ENCODE results near the gene MYL9. TPM values are rescaled to one million over a fixed set of nuclear protein-coding genes. Genes with fewer than 3 reads are reported as not detected.

The MYL9 gene
- under 0.01 and 1.9 TPM in 2 replicates for total RNA-seq

DNA sequence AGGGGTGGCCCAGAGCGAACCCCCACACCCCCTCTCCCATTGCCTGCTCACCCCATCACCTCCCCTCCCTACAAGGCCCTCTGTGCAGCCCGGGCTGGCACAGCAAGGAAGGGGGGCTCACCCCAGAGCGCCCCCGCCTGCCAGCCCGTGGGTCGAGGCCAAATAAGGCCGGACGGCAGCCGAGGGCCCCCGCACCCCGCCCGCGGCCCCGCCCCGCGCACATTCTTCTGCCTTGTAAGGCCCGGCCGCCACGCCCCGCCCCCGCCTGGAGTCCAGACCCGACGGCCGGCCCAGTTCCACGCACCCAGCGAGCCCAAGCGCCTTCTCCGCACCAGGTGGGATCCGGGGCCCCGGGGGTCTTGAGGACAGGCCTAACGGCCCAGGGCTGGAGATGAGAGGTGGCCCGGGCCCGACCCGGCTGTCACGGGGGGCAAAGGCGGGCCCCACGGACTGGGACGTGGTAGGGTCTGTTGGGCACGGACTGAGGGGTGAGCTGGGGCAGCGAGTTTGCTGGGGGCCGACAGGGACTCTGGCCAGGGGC is at the start of gene MYL9:
MYL9 (plus strand) TSS at position 293 of the 541 bp plus-strand sequence. CDS start 3,366 bp downstream, outside the sequence.

DNA sequence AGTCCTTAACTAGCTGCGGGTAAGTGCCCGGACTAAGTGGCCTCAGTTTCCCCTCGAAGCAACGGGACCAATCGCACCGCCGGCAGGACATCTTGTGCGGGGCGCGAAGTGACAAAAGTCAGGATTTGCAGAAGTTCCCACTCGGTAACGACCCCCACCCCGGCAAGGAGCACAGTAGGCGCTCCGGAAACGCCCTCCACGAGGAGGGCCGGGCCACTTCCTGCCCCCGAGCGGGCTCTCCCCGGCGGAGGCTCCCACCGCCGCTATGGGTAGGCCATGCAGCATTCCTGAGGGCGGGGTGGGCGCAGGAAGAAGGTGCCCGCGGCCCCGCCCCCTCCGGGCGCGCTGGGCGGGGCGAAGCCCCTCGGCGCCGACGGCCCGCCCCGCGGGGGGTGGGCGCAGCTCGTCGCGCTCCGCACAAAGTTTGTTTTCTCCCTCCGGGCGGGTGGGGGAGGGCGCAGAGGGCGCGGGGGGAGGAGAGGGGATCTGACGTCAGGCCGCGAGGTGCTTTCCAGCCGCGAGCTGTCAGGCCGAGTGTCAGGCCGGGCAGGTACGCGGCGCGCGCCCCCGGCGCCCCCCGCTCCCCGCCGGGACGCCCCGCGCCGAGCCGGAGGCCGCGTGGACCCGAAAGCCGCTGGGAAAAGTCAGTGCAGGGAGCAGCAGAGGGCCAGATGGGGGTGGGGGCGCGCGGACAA is 31.9 kb downstream of the MYL9 start, which contains the start of gene TGIF2:
TGIF2 (plus strand) TSS at position 495 of the 695 bp plus-strand sequence. CDS start 5,178 bp downstream, outside the sequence.

Other genes with a start within 250 kb of the MYL9 start
- 11.9 and 30.6 TPM in 2 replicates for gene DLGAP4, start 235.2 kb upstream of the MYL9 start, total RNA-seq
- gene TGIF2, start 32.1 kb downstream of the MYL9 start, total RNA-seq, result 9.4 and 10.8 TPM in 2 replicates
- gene RAB5IF, start 64.3 kb downstream of the MYL9 start, total RNA-seq, result 88.7 and 106 TPM in 2 replicates
- gene SLA2, start 104.7 kb downstream of the MYL9 start, total RNA-seq, result not detected in 2 replicates
- gene NDRG3, start 204.6 kb downstream of the MYL9 start, total RNA-seq, result 15.1 and 16.6 TPM in 2 replicates
- gene DSN1, start 232.2 kb downstream of the MYL9 start, total RNA-seq, result 5.5 and 7.2 TPM in 2 replicates

All from tracheal epithelial cell (primary cell).